ENCODE data around the gene IL2RA. TPM values are rescaled to one million over a fixed set of nuclear protein-coding genes. Genes with fewer than 3 reads are reported as not detected.
A peak's percentile ranks its signal among the peaks of the same experiment; 100 is the strongest.

IL2RA gene
- total RNA-seq, 1 experiment from 2014 or later = not detected

GRCh38 chr10:5996696-5997095, 65.5 kb downstream of the IL2RA start:
- no peak overlapping the region for H3K23ac ChIP-seq (ENCODE audit: insufficient read length, low read depth, low read length)
- H2BK20ac ChIP-seq (ENCODE audit: low read depth, low read length, poor library complexity, severe bottlenecking) = no peak overlapping the region
- Mint-ChIP-seq H3K4me3 (no peak overlapping the region), H3K36me3 (ENCODE audit: insufficient read depth in 1 of 3, low read depth in 3 of 3) (peaks cover 0 to 18% (median 0%) of the 10 kb centered on the region in 3 experiments; a peak in 3 of 7 replicates), H3K27me3 (ENCODE audit: low read depth) (no peaks in the 10 kb centered on the region; the same call in 1 of the 2 replicates), H3K9me3 (peaks cover 18 to 26% of the 10 kb centered on the region in 2 experiments), H3K27ac (peak overlapping the region in 1 of 3 experiments; percentile 23; a peak in 1 of 7 replicates), H3K4me1 (peaks cover 14 to 33% of the 10 kb centered on the region in 2 experiments)
- H3K9ac ChIP-seq (ENCODE audit: extremely low read depth, insufficient read length, low read length) = no peak overlapping the region
- no peak overlapping the region for H3T11ph ChIP-seq (ENCODE audit: low read length)
- WGBS (ENCODE audit: extremely low coverage, insufficient read length, low lambda C conversion rate) = no CpG with 5 or more reads among the region's 4 CpGs
- no peak overlapping the region for H3K4me2 ChIP-seq (ENCODE audit: insufficient read depth, insufficient read length, low read length)
- H2AK5ac ChIP-seq (ENCODE audit: insufficient read length, low read length) = no peak overlapping the region
- H2BK120ac ChIP-seq (ENCODE audit: low read depth, low read length, poor library complexity, severe bottlenecking) = no peak overlapping the region
- no peak overlapping the region for H3K56ac ChIP-seq (ENCODE audit: insufficient read length, low read depth, low read length)
- H3K79me1 ChIP-seq (ENCODE audit: insufficient read depth, low read depth, low read length, poor library complexity, severe bottlenecking) = no peaks in the 10 kb centered on the region
- TF ChIP-seq CTCF (conservative IDR thresholded peaks at IDR 0.05) = no peak
- H3K23me2 ChIP-seq (ENCODE audit: insufficient read length, low read depth, low read length, poor library complexity, severe bottlenecking) = no peaks in the 10 kb centered on the region
- H3K4ac ChIP-seq (ENCODE audit: low read depth, low read length) = no peak overlapping the region
- peaks cover 3% of the 10 kb centered on the region for H3K4me1 ChIP-seq (ENCODE audit: insufficient read depth, low read length)
- H4K91ac ChIP-seq (ENCODE audit: insufficient read length, low read depth, low read length) = no peak overlapping the region
- H2BK12ac ChIP-seq (ENCODE audit: insufficient read length, low read depth, low read length) = no peak overlapping the region
- H3K14ac ChIP-seq (ENCODE audit: insufficient read depth, low read length) = no peak overlapping the region
- no peaks in the 10 kb centered on the region for H3K79me2 ChIP-seq (ENCODE audit: insufficient read depth, low read length)
- no peak overlapping the region for H2BK5ac ChIP-seq (ENCODE audit: insufficient read length, low read length)
- no peaks in the 10 kb centered on the region for H4K20me1 ChIP-seq (ENCODE audit: control insufficient read depth, insufficient read depth, insufficient read length)
- no peaks in the 10 kb centered on the region for H3K27me3 ChIP-seq (ENCODE audit: insufficient read depth, low read length)
- H3K9me3 ChIP-seq (ENCODE audit: control insufficient read depth, low read depth, low read length) = no peaks in the 10 kb centered on the region
- H2AFZ ChIP-seq (ENCODE audit: low read length) = no peak overlapping the region
- no peak overlapping the region for H2BK15ac ChIP-seq (ENCODE audit: low read depth, low read length)
- no peak overlapping the region for H4K5ac ChIP-seq (ENCODE audit: insufficient read length, low read depth, low read length)
- no peak overlapping the region for H4K8ac ChIP-seq (replicated peaks; ENCODE audit: insufficient read length, low read depth, low read length)
- no peak overlapping the region for H3K27ac ChIP-seq (ENCODE audit: insufficient read length, low read depth, low read length)
- no peak overlapping the region for H3K18ac ChIP-seq (ENCODE audit: insufficient read length, low read depth, low read length)
- no peak for DNase-seq

Data from H9 (cell line).